Measurements from ENCODE around the gene SLC35E4.

DNA sequence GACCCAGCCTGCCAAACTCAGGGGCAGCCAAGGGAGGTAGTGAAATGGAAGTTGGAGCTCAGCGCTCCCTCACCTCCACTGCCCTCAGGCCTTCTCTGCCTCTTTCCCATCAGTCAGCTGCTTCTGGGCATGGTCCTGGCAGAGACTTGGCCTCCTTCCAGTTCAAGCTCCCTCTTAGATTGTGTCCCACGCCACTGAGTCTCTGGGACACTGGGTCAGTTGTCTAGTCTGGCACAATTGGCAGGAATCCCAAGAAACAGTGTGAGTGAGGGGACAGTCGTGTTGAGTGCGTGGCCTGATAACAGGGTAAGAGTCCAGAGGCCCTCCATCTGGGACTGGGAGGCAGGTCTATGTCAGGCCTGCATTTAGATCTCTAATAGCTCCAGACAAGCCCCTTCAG is 7.1 kb upstream of the SLC35E4 start:
- TF ChIP-seq, protein P1, sequence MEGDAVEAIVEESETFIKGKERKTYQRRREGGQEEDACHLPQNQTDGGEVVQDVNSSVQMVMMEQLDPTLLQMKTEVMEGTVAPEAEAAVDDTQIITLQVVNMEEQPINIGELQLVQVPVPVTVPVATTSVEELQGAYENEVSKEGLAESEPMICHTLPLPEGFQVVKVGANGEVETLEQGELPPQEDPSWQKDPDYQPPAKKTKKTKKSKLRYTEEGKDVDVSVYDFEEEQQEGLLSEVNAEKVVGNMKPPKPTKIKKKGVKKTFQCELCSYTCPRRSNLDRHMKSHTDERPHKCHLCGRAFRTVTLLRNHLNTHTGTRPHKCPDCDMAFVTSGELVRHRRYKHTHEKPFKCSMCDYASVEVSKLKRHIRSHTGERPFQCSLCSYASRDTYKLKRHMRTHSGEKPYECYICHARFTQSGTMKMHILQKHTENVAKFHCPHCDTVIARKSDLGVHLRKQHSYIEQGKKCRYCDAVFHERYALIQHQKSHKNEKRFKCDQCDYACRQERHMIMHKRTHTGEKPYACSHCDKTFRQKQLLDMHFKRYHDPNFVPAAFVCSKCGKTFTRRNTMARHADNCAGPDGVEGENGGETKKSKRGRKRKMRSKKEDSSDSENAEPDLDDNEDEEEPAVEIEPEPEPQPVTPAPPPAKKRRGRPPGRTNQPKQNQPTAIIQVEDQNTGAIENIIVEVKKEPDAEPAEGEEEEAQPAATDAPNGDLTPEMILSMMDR (conservative IDR thresholded peaks at IDR 0.05; ENCODE audit: low read length), result no peak
- no peak for TF ChIP-seq EZH2phosphoT487 (IDR thresholded peaks at IDR 0.05; ENCODE audit: borderline replicate concordance, low read depth, low read length)
